AG09309 (cell line): ENCODE data around the gene ADAMTS12.

Source experiments
- DNase-seq: peaks from one replicate; pipeline ENCODE4 v3.0.0-alpha.2; 2010; ENCODE audit warnings: low read depth
- H3K4me3 ChIP-seq: 2 replicates; pipeline ENCODE4 v1.5.1; 2011; ENCODE audit warnings: mild to moderate bottlenecking, low read depth, low read length, moderate library complexity; ENCODE audit not compliant: control insufficient read depth
- TF ChIP-seq, protein P1 (sequence below): IDR thresholded peaks from 2 replicates; pipeline ENCODE4 v1.5.1; 2011; ENCODE audit warnings: mild to moderate bottlenecking, low read depth, low read length, inconsistent platforms; ENCODE audit not compliant: insufficient read depth, control insufficient read depth; ENCODE audit errors: missing control alignments

Gene ADAMTS12

DNA sequence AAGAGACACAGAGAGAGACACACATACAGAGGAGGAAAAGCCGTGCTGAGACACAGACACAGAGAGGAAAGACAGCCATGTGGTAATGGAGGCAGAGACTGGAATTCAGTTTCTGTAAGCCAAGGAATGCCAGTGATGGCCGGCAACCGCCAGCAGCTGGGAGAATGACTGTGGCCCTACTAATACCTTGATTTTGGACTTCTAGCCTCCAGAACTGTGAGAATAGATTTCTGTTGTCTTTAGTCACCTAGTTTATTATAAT lies 360.8 kb downstream of the ADAMTS12 start:
- H3K4me3 ChIP-seq: no peak overlapping the region
- DNase-seq: no peak
- TF ChIP-seq, protein P1, sequence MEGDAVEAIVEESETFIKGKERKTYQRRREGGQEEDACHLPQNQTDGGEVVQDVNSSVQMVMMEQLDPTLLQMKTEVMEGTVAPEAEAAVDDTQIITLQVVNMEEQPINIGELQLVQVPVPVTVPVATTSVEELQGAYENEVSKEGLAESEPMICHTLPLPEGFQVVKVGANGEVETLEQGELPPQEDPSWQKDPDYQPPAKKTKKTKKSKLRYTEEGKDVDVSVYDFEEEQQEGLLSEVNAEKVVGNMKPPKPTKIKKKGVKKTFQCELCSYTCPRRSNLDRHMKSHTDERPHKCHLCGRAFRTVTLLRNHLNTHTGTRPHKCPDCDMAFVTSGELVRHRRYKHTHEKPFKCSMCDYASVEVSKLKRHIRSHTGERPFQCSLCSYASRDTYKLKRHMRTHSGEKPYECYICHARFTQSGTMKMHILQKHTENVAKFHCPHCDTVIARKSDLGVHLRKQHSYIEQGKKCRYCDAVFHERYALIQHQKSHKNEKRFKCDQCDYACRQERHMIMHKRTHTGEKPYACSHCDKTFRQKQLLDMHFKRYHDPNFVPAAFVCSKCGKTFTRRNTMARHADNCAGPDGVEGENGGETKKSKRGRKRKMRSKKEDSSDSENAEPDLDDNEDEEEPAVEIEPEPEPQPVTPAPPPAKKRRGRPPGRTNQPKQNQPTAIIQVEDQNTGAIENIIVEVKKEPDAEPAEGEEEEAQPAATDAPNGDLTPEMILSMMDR: no peak

DNA sequence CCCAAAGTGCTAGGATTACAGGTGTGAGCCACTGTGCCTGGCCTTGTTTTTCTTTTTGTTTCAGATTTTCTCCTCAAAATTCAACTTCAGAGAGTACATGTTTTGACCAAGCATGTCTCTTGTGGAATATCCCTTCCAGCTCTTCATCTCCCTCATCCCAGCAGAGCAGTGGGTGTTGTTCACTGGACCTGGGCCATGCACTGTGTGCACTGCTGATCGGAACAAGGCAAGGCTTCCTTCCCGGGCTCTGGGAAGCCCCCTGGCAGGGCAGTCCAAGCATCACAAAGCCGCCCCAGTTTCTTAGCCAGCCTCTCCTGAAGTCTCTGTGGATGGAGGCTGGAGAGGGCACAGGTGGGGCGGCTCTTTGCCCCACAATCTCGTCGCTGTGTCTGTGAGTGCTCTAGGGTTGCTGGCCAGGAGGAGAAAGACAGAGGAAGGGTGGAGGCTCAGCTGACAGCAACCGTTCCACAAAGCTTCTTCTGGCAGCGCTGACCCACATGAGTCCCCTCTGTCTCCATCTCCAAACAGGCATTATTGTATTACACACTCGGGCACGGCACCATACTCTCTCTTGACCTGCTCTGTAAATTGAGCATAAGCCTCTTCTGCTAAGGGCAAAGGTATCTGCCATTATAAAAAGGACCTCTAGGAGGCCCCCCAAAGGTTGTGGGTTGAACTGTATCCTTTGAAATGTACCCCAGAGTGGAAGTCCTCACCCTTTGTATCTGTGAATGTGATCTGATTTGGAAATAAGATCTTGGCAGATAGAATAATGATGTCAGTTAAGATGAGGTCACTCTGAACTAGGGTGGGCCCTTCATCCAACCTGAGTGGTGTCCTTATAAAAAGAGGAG lies 361.4 kb downstream of the ADAMTS12 start:
- TF ChIP-seq, protein P1: no peak

DNA sequence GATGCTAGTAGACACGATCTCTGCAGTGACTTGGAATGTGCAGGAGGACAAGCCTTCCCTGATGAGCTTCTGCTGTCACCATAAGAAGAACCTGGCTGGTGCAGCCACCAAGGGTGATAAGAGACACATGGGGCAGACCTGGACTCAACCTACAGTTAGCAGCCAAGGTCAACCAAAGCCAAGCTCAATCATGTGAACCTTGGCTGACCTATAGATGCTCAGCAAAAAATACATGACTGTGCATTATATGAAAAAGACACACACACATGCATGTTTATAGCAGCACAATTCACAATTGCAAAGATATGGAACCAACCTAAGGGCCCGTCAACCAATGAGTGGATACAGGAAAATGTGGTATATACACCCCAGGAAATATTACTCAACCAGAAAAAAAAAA lies 364.1 kb downstream of the ADAMTS12 start:
- TF ChIP-seq, protein P1: no peak
- DNase-seq: no peak
- H3K4me3 ChIP-seq: no peak overlapping the region

More for the DNA sequence above, 361.4 kb downstream of the ADAMTS12 start:
- DNase-seq: no peak
- H3K4me3 ChIP-seq: no peak overlapping the region

DNA sequence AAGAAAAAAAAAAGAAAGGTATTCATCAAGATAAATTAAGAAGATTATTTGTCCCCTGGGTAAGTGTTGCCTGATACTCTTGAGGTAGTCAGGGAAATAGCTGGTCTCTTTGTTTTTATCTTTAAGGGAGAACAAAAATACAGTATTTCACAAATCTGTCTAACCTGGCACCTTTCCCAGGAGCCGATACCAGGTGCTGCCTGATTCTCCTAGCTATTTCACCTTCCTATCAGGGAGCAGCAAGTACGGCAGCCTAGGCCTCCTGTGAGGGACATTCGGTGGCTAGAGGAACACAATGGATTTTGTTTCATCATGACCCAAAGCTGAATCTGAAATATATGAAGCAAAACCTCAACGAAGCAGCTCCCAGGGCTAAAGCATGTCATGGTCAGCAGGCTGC lies 365.0 kb downstream of the ADAMTS12 start:
- TF ChIP-seq, protein P1: no peak
- no peak for DNase-seq
- no peak overlapping the region for H3K4me3 ChIP-seq

GRCh38 chr5:33524476-33524875 lies 367.3 kb downstream of the ADAMTS12 start:
- DNase-seq: no peak
- no peak overlapping the region for H3K4me3 ChIP-seq
- TF ChIP-seq, protein P1: no peak

DNA sequence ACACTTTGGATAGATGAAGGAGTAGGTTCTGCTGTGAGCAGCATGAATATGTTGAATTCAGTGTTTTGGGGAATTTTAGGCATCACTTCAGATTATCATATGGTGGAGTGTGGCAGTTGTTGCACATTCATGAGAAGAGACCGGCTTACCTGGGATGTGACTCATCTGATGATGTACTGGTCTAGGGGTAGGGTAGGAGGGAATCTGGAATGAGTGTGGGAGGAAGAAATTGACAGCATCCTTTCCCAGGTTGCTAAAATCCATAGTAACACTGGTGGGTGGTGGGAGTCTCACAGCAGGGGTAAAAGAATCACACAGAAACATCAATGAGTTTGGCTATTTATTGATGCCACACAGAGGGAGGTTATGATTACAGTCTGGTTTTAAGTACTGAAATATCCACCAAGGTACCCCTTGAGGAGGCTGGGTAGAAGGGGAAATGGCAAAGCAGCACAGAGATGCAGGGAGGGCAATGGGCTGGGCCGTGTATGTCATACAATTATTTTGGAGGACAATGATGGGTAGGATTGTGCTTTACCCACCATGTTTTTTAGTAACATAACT lies 368.5 kb downstream of the ADAMTS12 start:
- no peak overlapping the region for H3K4me3 ChIP-seq
- TF ChIP-seq, protein P1: no peak
- DNase-seq: no peak
